Astrocyte of the cerebellum (primary cell): ENCODE results near the gene ERBB4.

ENCODE experiments used
- DNase-seq: peaks from one replicate; pipeline ENCODE4 v3.0.0-alpha.2; 2011; ENCODE audit warnings: low read depth
- H3K4me3 ChIP-seq: 2 replicates; pipeline ENCODE4 v1.5.1; 2011; ENCODE audit warnings: mild to moderate bottlenecking, low read depth, low read length, moderate library complexity
- CTCF ChIP-seq: IDR thresholded peaks from 2 replicates; pipeline ENCODE4 v1.5.1; 2012; ENCODE audit warnings: low read length, low read depth, moderate library complexity, mild to moderate bottlenecking; ENCODE audit errors: missing control alignments
- in situ Hi-C: cut with HindIII; loops from 2 replicates; pipeline ENCODE4 v1.10.0; 2017; ENCODE audit warnings: low sequenced_read_pairs

The ERBB4 gene

DNA sequence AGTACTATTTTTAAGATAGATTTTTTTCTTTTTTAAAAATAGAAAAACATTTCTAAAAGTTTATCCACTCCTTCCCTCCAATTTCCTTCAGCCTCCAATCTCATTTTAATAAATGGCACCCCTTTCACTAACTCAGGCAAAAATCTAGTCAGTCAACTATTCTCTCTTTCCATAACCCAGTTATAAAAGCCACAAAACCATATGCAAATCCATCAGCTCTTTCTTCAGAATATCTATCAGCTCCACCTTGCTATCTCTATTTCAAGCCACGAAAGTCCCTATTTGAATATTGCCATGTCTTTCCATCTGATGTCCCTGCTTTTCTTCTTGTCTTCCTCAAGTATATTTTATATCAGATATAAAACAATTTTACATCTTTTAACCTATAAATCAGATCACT, 397.1 kb downstream of the ERBB4 start:
- TF ChIP-seq CTCF, result no peak
- in situ Hi-C loops, result no loop called here
- H3K4me3 ChIP-seq, result no peak overlapping the region
- no peak for DNase-seq

GRCh38 chr2:212136216-212136795, 402.3 kb downstream of the ERBB4 start:
- H3K4me3 ChIP-seq, result no peak overlapping the region
- DNase-seq, result no peak
- TF ChIP-seq CTCF, result no peak
- in situ Hi-C loops, result no loop called here

DNA sequence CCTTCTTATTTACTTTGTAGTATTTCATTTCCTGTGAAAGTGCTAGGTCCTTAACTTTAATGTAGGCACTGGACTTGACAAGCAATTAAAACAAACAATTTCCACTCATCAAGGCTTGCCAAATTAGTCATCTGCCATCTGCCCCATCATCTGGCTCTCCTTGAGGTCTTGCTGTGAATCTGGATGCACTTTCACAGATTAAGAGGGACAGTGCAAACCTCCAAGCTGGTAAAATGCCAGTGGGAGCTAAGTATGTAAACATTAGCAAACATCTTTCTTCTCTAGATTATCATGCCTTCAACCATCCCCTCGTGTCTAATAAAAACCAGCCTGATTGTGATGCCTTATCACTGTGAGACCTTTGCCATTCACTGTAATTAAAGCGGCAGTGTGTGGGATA, 402.9 kb downstream of the ERBB4 start:
- DNase-seq, result no peak
- no peak overlapping the region for H3K4me3 ChIP-seq
- no peak for TF ChIP-seq CTCF
- in situ Hi-C loops, result no loop called here

- no peak overlapping the region for H3K4me3 ChIP-seq
- TF ChIP-seq CTCF, result no peak
- in situ Hi-C loops, result no loop called here
- no peak for DNase-seq
Measured at GRCh38 chr2:212133337-212133736, 405.3 kb downstream of the ERBB4 start.

DNA sequence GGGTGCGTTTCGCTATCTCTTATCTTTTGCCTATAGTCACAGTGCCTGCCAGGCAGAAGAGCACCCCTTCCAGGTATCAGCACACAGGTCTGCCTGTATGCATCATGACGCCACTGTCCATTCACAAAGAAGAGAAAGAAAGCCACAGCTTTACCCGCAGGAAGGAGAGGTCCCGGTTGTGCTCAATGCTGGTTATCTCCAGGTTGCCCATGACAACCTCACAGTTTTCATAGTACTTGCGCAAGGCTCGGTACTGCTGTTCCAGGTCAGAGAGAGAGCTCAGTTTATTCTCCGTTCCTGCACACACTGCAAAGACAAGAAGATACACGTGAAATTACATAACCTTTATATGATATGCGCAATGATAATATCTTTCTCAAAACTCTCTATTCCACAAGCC, 414.0 kb downstream of the ERBB4 start:
- DNase-seq, result no peak
- no peak overlapping the region for H3K4me3 ChIP-seq
- in situ Hi-C loops, result no loop called here
- TF ChIP-seq CTCF, result no peak

DNA sequence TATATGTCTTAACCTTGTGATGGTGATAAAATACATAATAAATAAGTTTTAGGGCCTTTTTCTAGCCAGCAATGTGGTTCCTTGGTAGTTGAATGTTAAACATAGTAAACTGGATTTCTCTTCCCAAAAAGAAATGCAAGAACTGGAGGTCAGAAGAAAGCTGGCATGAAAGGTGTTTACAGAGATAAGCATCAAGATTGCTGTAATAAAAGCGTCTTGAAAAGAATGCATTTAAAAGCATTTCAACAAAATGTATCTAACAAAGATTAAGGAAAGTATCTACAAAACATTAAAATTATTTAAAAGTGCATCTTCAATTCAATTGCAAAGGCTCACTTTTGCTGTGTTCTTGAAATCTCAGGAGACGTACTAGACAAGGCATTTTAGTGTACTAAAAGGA, 419.0 kb downstream of the ERBB4 start:
- TF ChIP-seq CTCF, result no peak
- in situ Hi-C loops, result no loop called here

GRCh38 chr2:212117926-212118325, 420.7 kb downstream of the ERBB4 start:
- DNase-seq, result no peak
- no peak for TF ChIP-seq CTCF
- in situ Hi-C loops, result no loop called here
- no peak overlapping the region for H3K4me3 ChIP-seq

More for the DNA sequence above, 419.0 kb downstream of the ERBB4 start:
- no peak overlapping the region for H3K4me3 ChIP-seq
- DNase-seq, result no peak
